Gastroesophageal sphincter (tissue), 3 donors: ENCODE results near the gene FMOD.

Source experiments
- CTCF ChIP-seq, 4 experiments: fragments of 200-600 bp in 2 of 4; fragments of 450-650 bp in 2 of 4; sonication (generic) in 1 of 4; IDR thresholded peaks; one replicate each; pipeline ENCODE4 v1.5.1; 2017 to 2019; ENCODE audit warnings: antibody characterized with exemption in 4 of 4, mild to moderate bottlenecking in 2 of 4, moderate library complexity in 2 of 4
- EP300 ChIP-seq: sonication (generic); formaldehyde crosslinking; IDR thresholded peaks from one replicate; pipeline ENCODE4 v1.6.1; 2017; ENCODE audit warnings: antibody characterized with exemption, mild to moderate bottlenecking

- TF ChIP-seq CTCF (IDR thresholded peaks at IDR 0.05) (no peak), EP300 (no peak)
Measured at GRCh38 chr1:203382026-203382425, 31.1 kb upstream of the FMOD start.
